Hematopoietic multipotent progenitor cell treated with erythropoietin and hydrocortisone succinate and interleukin-3 and kit ligand, for 8 days (in vitro differentiated cells): ENCODE measurements around the gene LRR1.
"Not testable (repeated sequence)": the region's sequence is repeated elsewhere in the genome, so short reads cannot be mapped to it uniquely, and the experiment has no call there.

Experiments used
- DNase-seq: peaks from one replicate; pipeline ENCODE4 v3.0.0-alpha.2; 2015

Gene LRR1

DNA sequence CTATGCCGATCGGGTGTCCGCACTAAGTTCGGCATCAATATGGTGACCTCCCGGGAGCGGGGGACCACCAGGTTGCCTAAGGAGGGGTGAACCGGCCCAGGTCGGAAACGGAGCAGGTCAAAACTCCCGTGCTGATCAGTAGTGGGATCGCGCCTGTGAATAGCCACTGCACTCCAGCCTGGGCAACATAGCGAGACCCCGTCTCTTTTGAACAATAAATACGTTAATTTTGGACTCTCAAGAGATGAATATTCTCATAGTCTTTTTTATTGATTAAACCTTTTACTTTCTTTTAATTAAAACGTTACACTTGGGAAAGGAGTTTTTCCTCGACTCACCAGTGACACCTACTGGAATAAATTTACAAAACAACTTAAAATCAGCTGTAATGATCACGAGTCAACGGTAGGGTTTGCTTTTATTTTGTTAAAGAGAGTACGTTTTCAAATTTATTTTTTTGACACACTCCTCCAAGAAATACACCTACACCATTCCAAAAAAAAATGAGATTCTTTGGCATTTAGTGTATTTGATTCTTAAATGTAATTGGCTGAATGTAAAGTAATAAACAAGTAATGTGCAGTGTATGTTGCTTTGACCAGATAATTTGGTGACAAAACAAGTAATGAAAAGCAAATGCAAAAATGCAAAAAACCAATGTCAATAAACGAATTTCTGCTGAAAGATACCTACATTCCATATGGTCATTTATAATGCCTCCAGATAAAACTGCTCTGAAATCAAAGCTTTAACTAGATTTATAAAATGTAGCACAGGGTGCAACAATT lies 11.9 kb upstream of the LRR1 start:
- peak; percentile 91 for DNase-seq

DNA sequence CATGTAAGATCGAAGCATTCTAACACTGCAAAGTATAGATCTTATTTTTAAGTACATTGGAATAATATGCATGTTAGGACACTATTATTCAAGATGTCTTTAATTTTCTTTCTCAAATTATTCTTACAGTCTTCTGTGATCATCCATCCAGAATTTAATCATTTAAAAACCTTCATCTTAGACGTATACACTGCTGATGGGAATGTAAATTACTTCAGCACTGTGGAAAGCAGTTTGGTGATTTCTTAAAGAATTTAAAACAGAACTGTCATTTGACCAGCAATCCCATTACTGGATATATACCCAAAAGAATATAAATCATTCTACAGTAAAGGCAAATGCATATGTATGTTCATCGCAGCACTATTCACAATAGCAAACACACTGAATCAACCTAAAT lies 9.4 kb upstream of the LRR1 start:
- DNase-seq, result no peak

DNA sequence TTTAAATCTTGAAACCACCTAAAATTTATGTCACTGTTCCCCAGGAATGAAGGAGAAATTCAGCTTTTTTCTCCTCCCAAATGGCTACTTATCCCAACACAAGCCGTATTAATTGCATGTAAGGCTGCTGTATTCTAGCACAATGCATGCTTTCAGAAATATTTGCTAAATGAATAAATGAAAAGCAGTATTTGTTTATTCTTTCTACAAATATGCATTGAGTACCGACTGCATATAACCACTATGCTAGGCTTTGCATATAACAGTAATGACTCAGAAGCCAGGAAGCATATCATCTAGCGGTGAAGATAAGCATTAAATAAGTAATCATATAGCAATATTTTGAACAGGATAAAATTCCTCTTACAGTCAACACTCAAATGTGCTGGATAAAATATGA lies 5.7 kb upstream of the LRR1 start:
- DNase-seq, result peak; percentile 47

DNA sequence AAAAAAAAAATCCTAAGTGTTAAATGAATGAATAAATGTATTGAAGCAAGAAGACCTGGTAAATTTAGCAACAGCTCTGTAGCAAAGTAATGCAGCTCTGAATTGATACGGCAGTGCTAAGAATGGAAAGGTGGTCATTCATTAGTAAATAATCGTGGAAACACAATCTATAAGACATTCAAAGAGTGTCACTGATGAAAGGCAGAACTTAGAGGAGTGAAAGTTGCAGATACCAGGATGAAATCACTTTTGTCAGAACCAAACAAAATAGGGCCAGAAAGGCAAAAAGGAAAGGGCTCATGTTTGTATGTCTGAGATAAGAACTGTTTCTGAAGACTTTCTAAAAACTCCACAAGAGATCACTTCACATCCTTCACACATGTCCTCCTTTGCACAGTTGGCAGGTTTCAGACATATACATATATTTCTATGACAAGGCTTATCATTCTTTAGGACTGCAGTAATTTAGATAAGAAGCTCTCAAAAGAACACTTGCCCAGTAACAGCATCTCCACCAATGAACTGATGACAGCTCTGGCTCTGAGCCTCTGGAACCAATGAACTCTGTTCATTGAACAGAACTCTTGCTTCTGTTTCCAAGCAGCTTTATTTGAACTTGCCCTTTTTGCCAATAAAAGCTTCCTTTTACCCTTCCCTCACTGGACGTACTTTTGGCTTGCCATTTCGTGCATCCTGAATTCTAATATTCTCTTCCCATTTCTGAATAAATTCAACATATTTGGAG lies 4.2 kb upstream of the LRR1 start:
- peak; percentile 99 for DNase-seq

DNA sequence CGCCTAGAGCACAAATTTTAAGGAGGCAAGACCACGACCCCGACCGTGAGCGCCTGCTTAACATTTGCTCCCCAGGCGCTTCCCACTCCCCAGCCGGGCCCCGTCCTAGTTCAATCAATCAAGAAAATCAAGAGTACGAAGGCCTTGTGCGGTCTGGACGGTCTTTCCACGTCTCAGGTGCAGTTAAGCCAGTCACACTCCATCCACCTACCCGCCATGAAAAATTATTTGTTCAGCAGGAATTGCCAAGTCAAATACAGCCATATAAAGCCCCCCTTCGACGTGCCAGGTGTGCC lies 603 bp upstream of the LRR1 start:
- no peak for DNase-seq

DNA sequence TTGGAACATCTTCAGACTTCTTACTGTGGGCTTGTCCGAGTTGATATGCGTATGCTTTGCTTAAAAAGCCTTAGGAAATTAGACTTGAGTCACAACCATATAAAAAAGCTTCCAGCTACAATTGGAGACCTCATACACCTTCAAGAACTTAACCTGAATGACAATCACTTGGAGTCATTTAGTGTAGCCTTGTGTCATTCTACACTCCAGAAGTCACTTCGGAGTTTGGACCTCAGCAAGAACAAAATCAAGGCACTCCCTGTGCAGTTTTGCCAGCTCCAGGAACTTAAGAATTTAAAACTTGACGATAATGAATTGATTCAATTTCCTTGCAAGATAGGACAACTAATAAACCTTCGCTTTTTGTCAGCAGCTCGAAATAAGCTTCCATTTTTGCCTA lies 8.8 kb downstream of the LRR1 start:
- no peak for DNase-seq

DNA sequence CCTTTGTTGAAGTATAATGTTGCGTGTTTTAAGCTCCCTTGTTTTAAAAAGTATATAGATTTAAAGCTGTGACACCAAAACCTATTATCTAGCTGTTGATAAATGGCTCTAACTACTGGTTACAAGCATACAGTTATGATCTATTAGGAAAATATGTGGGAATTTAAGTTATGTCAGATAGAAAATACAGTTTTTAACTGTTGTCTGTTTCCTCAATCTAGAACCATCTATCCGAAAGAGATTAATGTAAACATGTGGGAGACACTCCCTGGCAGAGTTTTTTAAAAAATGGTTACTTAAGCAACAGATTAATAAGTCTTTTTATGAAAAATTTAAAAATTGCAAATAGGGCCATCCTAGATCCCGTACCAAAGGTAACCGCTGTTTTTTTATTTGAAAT lies 13.5 kb downstream of the LRR1 start:
- DNase-seq, result no peak

DNA sequence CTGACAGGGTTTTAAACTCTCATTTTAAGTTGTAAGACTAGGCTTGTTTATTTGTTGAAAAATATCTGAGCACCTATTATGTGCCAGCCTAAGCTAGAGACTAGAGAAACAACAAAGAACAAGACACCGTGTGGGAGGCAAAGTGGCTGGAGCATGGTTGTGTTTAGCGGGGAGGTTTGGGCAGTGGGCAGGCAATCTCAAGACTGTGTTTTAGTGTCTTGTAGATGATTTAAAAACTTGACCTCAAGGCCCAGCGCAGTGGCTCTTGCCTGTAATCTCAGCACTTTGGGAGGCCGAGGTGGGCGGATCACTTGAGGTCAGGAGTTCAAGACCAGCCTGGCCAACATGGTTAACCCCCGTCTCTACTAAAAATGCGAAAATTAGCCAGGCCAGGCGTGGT lies 13.9 kb downstream of the LRR1 start:
- no peak for DNase-seq

DNA sequence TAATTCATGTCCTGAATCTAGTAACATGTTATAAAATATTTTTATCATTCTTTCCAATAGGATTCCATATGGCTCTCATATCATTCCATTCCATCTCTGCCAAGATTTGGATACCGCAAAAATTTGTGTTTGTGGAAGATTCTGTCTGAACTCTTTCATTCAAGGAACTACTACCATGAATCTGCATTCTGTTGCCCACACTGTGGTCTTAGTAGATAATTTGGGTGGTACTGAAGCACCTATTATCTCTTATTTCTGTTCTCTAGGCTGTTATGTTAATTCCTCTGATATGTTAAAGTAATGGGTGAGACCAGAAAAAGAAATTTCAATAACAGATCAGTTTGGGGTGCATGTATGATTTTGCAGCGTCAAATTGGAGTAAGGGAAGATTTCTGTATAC lies 15.5 kb downstream of the LRR1 start:
- peak; percentile 83 for DNase-seq

DNA sequence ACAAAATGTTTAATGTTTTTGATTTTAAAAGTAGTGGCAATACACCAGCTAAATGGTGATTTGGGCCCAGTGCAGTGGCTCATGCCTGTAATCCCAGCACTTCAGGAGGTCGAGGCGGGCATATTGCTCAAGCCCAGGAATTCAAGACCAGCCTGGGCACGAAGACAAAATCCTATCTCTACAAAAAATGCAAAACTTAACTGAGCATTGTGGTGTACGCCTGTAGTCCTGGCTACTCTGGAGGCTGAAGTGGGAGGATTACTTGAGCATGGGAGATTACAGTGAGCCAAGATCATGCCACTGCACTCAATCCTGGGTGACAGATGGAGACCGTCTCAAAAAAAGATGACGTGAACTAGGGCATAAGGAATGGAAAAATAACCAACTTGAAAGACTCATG lies 17.0 kb downstream of the LRR1 start:
- peak; percentile 78 for DNase-seq

DNA sequence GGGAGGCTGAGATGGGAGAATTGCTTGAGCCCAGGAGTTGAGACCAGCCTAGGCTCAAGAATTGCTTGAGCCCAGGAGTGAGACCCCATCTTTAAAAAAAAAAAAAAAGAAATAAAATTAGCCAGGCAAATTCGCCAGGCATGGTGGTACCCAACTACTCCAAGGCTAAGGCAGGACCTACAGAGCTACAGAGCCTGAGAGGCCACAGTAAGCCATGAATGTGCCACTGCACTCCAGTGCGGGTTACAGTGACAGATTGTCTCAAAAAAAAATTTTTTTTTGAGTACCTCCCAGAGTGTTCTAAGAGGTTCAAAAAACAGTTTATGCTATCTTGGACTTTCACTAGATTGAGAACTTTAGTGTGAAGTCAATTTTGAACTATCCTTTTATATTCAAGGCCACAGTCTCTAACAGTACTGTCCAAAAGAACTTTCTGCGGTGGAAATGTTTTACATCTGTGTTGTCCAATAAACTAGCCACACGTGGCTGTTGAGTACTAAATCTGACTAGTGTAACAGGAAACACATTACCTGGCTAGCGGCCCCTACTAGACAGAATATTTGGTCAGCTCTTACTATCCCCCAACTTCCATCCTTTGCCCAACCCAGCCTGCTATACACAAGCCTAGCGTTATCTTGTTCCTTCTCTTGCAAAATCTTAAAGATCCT lies 19.2 kb downstream of the LRR1 start:
- no peak for DNase-seq

DNA sequence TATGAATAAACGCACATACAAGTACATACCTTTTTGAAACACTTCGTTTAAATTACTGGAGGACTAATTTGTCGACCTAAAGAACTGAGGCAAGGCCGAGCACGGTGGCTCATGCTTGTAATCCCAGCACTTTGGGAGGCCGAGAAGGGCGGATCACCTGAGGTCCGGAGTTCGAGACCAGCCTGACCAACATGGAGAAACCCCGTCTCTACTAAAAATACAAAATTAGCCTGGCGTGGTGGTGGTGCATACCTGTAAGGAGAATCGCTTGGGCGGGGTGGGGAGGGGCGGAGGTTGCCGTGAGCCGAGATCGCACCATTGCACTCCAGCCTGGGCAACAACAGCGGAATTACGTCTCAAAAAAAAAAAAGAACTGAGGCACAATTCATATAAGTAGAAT lies 20.5 kb downstream of the LRR1 start:
- DNase-seq, result not testable (repeated sequence)

DNA sequence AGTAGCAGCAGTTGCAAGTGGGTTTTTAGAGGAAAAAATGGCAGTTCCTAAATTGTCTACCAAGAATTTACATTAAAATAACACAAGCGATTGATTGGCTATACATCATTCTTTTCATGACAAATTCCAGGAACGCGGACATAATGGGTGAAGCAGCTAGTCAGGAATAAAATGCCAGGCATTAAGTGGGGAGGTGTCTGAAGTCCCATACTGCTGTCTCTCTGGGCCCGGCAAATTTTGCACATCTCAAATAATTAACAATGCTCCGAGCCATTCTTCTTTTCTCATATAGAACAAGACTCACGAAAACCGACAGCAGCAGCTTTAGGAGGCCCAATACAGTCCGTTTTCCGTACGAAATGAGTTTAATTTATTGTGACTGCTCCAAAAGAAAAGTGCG lies 21.0 kb downstream of the LRR1 start:
- no peak for DNase-seq

DNA sequence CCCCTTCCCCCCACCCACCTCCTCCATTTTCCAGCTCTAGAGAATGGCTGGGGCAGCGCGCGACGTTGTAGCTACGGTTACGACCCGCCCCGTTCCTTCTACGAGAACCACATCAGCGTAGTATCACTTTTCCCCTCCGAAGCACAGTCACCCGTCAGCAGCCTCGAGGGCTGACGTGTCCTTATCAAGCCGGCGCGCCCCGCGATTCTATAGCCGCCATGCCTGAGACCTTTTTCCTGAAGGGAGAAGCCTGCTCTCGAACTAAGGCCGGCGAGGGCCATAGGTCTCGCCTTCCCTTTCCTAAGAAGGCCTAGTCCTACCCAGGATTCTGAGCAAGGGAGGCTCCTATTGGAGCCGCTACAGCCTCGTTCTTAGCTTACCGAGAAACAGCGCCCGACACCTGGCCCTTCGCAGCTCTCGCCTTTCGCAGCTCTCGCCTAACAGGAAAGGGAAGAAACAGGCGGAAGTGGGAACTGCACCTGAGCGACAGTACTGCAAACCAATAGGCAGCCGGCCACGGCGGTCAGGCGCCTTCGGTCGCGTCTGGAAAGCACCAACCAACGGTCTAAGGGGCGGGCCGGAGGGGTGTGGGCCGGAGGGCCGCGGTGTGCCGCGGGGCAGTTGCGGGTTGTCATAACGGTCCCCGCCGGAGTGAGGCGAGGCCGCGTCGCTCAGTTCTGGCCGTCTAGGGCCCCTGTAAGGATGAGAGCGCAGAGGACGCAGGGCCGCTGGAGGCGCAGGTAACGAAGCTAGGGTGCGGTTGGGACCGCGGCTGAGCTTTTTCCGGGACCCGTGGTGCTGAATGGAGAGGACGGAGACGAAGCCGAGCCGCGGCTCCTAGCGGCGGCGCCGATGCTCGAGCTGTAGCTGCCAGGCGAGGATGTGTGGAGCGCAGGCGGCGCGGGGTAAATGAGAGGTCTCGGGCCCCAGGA lies 21.7 kb downstream of the LRR1 start, which contains the start of the genes MGAT2 and RPL36AL:
MGAT2 (plus strand) TSS at position 618 of the 932 bp plus-strand sequence. CDS start 470 bp downstream, outside the sequence.
RPL36AL (minus strand) TSS at position 445 of the 932 bp plus-strand sequence. CDS start 1,522 bp downstream, outside the sequence.
- DNase-seq, result peak; percentile 98

DNA sequence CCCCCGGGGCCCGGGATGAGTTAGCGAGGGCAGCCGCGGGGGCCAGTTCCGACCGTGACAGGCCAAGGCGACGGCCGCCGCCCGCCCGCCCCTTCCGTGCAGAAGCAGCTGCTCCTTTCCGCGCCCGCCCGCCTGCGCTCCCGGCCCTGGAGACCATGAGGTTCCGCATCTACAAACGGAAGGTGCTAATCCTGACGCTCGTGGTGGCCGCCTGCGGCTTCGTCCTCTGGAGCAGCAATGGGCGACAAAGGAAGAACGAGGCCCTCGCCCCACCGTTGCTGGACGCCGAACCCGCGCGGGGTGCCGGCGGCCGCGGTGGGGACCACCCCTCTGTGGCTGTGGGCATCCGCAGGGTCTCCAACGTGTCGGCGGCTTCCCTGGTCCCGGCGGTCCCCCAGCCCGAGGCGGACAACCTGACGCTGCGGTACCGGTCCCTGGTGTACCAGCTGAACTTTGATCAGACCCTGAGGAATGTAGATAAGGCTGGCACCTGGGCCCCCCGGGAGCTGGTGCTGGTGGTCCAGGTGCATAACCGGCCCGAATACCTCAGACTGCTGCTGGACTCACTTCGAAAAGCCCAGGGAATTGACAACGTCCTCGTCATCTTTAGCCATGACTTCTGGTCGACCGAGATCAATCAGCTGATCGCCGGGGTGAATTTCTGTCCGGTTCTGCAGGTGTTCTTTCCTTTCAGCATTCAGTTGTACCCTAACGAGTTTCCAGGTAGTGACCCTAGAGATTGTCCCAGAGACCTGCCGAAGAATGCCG lies 22.6 kb downstream of the LRR1 start:
- DNase-seq, result peak; percentile 53

DNA sequence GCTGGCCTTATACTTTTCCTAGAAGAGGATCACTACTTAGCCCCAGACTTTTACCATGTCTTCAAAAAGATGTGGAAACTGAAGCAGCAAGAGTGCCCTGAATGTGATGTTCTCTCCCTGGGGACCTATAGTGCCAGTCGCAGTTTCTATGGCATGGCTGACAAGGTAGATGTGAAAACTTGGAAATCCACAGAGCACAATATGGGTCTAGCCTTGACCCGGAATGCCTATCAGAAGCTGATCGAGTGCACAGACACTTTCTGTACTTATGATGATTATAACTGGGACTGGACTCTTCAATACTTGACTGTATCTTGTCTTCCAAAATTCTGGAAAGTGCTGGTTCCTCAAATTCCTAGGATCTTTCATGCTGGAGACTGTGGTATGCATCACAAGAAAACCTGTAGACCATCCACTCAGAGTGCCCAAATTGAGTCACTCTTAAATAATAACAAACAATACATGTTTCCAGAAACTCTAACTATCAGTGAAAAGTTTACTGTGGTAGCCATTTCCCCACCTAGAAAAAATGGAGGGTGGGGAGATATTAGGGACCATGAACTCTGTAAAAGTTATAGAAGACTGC lies 23.4 kb downstream of the LRR1 start:
- no peak for DNase-seq

DNA sequence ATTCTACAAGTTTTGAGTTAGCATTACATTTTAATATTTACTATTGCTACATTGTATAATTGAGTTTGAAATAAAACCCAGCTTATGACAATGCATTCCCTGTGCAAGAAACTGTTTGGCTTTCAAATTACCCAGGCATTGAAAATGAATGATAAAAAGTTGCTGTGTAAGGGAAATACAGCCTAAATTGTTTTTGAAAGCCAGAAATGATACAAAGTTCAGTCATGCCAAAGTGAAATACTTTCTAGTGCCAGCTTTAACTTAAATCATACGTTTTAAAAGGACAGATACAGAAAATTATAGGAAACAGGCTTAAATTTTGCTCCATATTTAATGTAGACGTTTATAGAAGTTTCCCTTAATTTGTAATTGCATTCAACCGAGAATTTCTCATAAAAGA lies 24.6 kb downstream of the LRR1 start:
- no peak for DNase-seq

DNA sequence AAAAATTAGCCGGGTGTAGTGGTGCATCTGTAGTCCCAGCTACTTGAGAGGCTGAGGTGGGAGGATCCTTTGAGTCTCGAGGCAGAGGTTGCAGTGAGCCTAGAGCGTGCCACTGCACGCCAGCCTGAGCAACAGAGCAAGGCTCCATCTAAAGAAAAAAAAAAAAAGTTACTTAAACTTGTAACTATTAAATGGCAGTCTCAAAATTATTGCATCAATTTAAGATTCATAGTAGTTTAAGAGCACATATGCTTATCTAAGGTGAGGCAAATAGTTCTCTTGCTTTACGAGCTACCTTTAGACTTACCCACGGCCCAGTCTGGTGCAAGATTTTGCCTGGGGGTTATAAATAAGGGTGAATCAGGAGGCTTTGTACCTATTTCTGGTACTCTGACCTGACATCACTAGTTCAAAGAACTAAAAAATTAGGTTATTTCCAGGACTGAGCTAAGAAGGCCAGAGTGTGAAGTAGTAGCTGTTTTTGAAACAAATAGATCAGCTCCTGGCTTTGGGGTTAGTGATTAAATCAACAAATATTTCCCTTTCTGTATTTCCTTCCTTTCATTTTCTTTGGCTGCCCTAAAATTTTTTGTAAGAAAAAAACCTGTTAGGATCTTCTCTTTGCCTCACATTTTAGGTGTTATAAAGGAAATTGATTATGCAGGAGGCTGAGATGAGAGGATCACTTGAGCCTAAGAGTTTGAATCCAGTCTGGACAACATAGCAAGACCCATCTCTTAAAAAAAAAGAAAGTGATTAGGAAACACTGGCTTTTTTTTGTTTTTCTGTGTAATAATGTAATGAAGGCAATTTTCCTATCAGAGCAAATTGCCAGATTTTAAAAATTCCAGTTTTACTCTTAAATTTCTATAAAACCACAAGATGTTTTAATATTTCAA lies 25.4 kb downstream of the LRR1 start:
- DNase-seq, result no peak

DNA sequence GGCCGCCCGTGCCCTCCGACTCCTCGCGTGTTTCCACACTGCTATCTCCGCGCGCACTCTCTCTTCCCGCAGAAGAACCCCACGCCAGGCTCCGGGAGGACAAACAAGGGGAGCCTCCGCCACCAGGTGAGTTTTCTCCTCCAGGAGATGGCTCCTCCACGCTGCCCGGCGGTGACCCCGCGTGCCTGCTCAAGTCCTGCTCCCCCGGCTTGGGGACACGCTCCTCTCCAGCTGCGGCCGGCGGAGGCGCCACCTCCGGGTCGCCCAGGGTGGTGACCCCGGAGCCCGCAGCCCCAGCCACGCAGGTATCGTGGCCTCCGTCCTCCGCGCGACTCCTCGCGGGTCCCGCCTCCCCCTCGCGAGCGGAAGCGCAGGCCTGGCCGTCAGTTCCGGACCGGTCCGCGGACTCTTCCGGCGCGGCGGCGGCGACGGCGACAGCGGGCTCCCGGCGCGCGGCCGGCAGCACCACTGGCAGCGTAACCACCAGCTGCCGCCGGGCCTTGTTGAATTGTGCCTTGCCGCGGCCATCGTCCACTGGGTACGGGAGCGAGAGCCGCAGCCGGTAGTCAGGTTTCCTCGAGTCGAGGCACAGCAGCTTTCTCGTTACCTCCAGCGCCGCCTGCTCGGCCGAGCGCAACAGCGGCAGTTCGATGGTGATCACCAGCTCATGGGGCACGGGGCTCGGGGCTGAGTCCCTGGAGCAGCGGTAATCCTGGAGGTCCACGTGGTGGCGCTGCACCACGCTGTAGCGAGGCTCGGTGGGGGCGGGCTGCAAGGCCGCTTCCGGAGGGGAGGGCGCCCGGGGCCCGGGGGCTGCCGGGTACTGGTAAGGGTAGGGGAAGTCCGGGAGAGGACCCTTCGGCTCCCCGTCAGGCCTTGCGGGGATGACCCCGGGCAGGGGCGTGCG lies 35.2 kb downstream of the LRR1 start:
- peak; percentile 92 for DNase-seq
